ENCODE data around the gene PLAGL2. TPM values are rescaled to one million over a fixed set of nuclear protein-coding genes. Genes with fewer than 3 reads are reported as not detected.
A peak's percentile ranks its signal among the peaks of the same experiment; 100 is the strongest.

PLAGL2 gene
- total and polyA plus RNA-seq, 2 of the 4 experiments (the other 2 are of a cell fraction), result 2.9 to 7.7 TPM

DNA sequence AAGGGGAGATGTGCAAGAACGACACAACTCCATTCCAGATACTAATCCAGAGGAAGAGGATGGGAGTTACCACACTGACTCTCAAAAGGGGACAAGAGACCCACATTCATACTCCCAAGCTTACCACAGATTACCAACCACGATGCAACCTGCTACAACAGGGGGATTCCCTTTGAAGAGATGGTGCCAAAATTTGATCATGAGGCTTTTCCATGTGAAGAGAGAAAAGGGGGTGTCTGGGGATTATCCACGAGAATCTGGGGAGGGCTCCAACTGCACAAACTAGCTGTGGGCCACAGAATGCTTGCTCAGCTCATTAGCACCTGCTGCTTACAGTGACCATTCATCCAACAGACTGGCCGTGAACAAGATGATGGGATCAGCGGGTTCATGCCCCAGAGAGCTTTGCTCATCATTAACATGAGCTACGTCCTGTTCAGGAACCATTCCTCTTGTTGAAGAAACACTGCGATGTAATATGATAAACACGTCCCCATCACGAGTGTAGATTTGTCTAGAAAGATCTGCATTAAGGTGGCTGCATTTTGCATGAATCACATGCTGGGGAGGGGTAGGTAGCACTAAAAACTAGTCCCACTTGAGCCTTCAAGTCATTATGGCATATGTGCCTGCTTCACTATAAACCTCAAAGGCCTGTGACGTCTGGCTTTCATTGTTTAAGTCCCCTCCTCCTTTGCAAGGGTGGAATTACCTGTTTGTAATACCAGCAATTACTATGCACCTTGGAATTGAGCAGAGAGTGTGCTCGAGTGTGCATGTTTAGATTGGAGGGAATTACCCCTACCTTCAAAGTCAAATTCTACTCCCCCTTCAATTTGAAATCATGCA is 4.0 kb downstream of the PLAGL2 start (continued):
- TF ChIP-seq RCOR1 (IDR thresholded peaks at IDR 0.05; ENCODE audit: insufficient replicate concordance, low read length), result no peak

- no peak overlapping the region for H4K8ac ChIP-seq (ENCODE audit: low read depth in 2 of 2, low read length in 2 of 2)
- no peak overlapping the region for H3K9ac ChIP-seq (ENCODE audit: low read depth, low read length)
- ATAC-seq (ENCODE audit: low read depth) (no peak; the same call in 1 of the 2 replicates), DNase-seq (no peak)
- H3K4me1 ChIP-seq (ENCODE audit: control insufficient read depth, insufficient read depth, low read length), result peaks cover 18% of the 10 kb centered on the region
- H2AK5ac ChIP-seq (ENCODE audit: low read depth, low read length), result peak overlapping the region; percentile 51
- POLR2A ChIA-PET (ENCODE audit: unreplicated experiment), result no interaction called here
- H3K36me3 ChIP-seq (ENCODE audit: control insufficient read depth, insufficient read depth, low read length), result peaks cover 37% of the 10 kb centered on the region
- H2AK9ac ChIP-seq (replicated peaks; ENCODE audit: low read depth, low read length, poor library complexity), result peak overlapping the region; percentile 58
- intact Hi-C loops (cut with micrococcal nuclease) (no loop called here), dilution Hi-C loops (cut with HindIII; ENCODE audit: low sequenced_read_pairs, unreplicated experiment) (no loop called here), in situ Hi-C loops (cut with MboI; ENCODE audit: low sequenced_read_pairs) (no loop called here)
- peaks cover 32% of the 10 kb centered on the region for H3K9me1 ChIP-seq (ENCODE audit: insufficient read depth, low read length)
- no peak overlapping the region for H2BK20ac ChIP-seq (ENCODE audit: low read depth, low read length)
- H4K91ac ChIP-seq (ENCODE audit: insufficient read depth, low read depth, low read length), result no peak overlapping the region
- no peak overlapping the region for H3K18ac ChIP-seq (ENCODE audit: low read depth, low read length)
- H3K56ac ChIP-seq (ENCODE audit: extremely low read depth, insufficient read depth, low read length), result no peak overlapping the region
- peaks cover 58% of the 10 kb centered on the region for H4K20me1 ChIP-seq (ENCODE audit: insufficient read depth, low read length)
- no peak overlapping the region for H3K4me2 ChIP-seq (ENCODE audit: low read depth, low read length)
- H3K14ac ChIP-seq (replicated peaks; ENCODE audit: low read depth, low read length), result no peak overlapping the region; the same call in 1 of the 2 replicates
- no peak overlapping the region for H2AFZ ChIP-seq (replicated peaks; ENCODE audit: low read length, poor library complexity)
- H2BK15ac ChIP-seq (ENCODE audit: low read depth, low read length), result no peak overlapping the region
- CTCF ChIA-PET, result no interaction called here
- no peaks in the 10 kb centered on the region for H3K27me3 ChIP-seq (ENCODE audit: control insufficient read depth, insufficient read depth, low read length)
- no peaks in the 10 kb centered on the region for H3K9me3 ChIP-seq (ENCODE audit: control insufficient read depth, insufficient read depth, low read length)
- H3K4me3 ChIP-seq (ENCODE audit: insufficient read depth, low read depth, low read length), result no peak overlapping the region
- no TSS peak for BruUV-seq (replicated peaks)
- no peak overlapping the region for H3K27ac ChIP-seq (ENCODE audit: insufficient read depth, low read length)
- H3K4ac ChIP-seq (ENCODE audit: low read depth, low read length), result peak overlapping the region; percentile 40
- H2BK5ac ChIP-seq (ENCODE audit: low read depth, low read length, poor library complexity, severe bottlenecking), result no peak overlapping the region
- peaks cover 61 to 93% of the 10 kb centered on the region in 2 experiments for H3K79me1 ChIP-seq (ENCODE audit: low read depth in 1 of 2, low read length in 2 of 2)
- no peak overlapping the region; the same call in 1 of the 2 replicates for H3K23ac ChIP-seq (ENCODE audit: low read depth, low read length)
- no peak overlapping the region for H4K5ac ChIP-seq (ENCODE audit: low read depth, low read length)
- H2BK120ac ChIP-seq (ENCODE audit: low read depth, low read length), result no peak overlapping the region
- WGBS, 2 experiments (ENCODE audit: extremely low coverage in 2 of 2, insufficient read length in 1 of 2), result 92% methylated on average over 2 of the region's 8 CpGs; no CpG with 5 or more reads in 1 of the 2 experiments
- TF ChIP-seq CHD1 (IDR thresholded peaks at IDR 0.05; ENCODE audit: low read depth, low read length), result no peak
- no peak for TF ChIP-seq BHLHE40 (IDR thresholded peaks at IDR 0.05; ENCODE audit: low read depth, low read length)
- no peak for TF ChIP-seq USF2 (IDR thresholded peaks at IDR 0.05; ENCODE audit: low read depth, low read length)
- TF ChIP-seq MAZ (IDR thresholded peaks at IDR 0.05; ENCODE audit: borderline replicate concordance, low read depth, low read length), result no peak
- TF ChIP-seq, protein P1, sequence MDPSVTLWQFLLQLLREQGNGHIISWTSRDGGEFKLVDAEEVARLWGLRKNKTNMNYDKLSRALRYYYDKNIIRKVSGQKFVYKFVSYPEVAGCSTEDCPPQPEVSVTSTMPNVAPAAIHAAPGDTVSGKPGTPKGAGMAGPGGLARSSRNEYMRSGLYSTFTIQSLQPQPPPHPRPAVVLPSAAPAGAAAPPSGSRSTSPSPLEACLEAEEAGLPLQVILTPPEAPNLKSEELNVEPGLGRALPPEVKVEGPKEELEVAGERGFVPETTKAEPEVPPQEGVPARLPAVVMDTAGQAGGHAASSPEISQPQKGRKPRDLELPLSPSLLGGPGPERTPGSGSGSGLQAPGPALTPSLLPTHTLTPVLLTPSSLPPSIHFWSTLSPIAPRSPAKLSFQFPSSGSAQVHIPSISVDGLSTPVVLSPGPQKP (IDR thresholded peaks at IDR 0.05; ENCODE audit: borderline replicate concordance, low read depth, low read length), result no peak
- no peak for TF ChIP-seq MAFK (IDR thresholded peaks at IDR 0.05; ENCODE audit: low read depth, low read length)
Measured at GRCh38 chr20:32201977-32202363, 5.6 kb downstream of the PLAGL2 start.

Measured in IMR-90 (cell line).